ENCODE data around the gene CH25H. TPM values are rescaled to one million over a fixed set of nuclear protein-coding genes. Genes with fewer than 3 reads are reported as not detected.

Gene CH25H
- total and polyA plus RNA-seq, 10 of the 15 experiments (the other 5 are each of a cell fraction or from before 2014, with no cell fraction given), result not detected

DNA sequence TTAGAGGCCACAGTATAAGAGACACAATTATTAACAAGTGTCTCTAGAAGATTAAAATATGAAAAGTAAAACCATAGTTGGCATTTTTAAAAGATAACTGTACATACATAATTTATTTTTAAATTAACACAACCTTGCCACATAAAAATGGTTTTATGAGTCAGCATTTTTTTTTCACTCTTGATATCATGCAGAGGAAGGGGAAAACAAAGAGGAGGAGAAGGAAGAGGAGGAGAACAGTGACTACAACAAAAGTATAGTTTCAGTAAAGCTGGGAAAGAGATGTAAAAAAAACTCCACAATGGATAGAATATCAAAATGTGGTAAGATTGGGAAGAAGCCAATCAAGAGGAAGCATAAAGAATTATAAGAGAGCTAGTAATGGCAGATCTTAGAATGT is 34.0 kb downstream of the CH25H start:
- Histone ChIP-seq H3K27me3 (replicated peaks in 1 of 2; ENCODE audit: control insufficient read depth in 2 of 2, insufficient read depth in 2 of 2, low read length in 1 of 2) (peaks cover 2 to 5% of the 10 kb centered on the region in 2 experiments; a peak in 2 of 4 replicates), H3K36me3 (ENCODE audit: control insufficient read depth in 2 of 2, insufficient read depth in 2 of 2, low read length in 1 of 2) (no peaks in the 10 kb centered on the region), H3K4me2 (ENCODE audit: control insufficient read depth, insufficient read depth) (no peak overlapping the region), H3K27ac (ENCODE audit: control insufficient read depth, insufficient read depth) (no peak overlapping the region), H2AFZ (ENCODE audit: control insufficient read depth, low read depth, low read length) (no peak overlapping the region), H3K9me3 (replicated peaks; ENCODE audit: control insufficient read depth, insufficient read depth, low read length) (no peaks in the 10 kb centered on the region), H3K9ac (ENCODE audit: control insufficient read depth, insufficient read depth, low read length) (no peak overlapping the region), H3K79me2 (ENCODE audit: control insufficient read depth, insufficient read depth, low read length) (no peaks in the 10 kb centered on the region), H3K4me1 (ENCODE audit: control insufficient read depth, insufficient read depth, low read length) (no peaks in the 10 kb centered on the region), H3K4me3 (no peak overlapping the region), H4K20me1 (ENCODE audit: control insufficient read depth, insufficient read depth) (no peaks in the 10 kb centered on the region)
- ATAC-seq (no peak), DNase-seq (ENCODE audit: low read depth, low spot score) (no peak), FAIRE-seq (no peak)
- no TSS peak for BruUV-seq (replicated peaks)
- POLR2A ChIA-PET, result no interaction called here
- SMC1A ChIA-PET (ENCODE audit: uncharacterized antibody, unreplicated experiment), result interaction anchor here (1.5 kb wide), 1 partner anchor 236 kb away, joined by 5 read pairs; no protein-coding TSS in a partner anchor
- intact Hi-C loops (cut with micrococcal nuclease; ENCODE audit: unreplicated experiment), result no loop called here
- RAD21 ChIA-PET (ENCODE audit: unreplicated experiment), result no interaction called here
- TF ChIP-seq ZNF622 (IDR thresholded peaks at IDR 0.05), result no peak
- no peak for TF ChIP-seq BMI1 (IDR thresholded peaks at IDR 0.05; ENCODE audit: borderline replicate concordance)
- no peak for TF ChIP-seq FOS (IDR thresholded peaks at IDR 0.05; ENCODE audit: borderline replicate concordance, extremely low read depth, insufficient read length)
- TF ChIP-seq CBFB (IDR thresholded peaks at IDR 0.05; ENCODE audit: low read depth), result no peak
- in situ Hi-C loops (cut with MboI), result no loop called here
- CTCF ChIA-PET, result interaction anchor here (0.6 to 1.0 kb wide), 2 partner anchors 33 to 42 kb away, joined by 3 read pairs; no protein-coding TSS in a partner anchor

DNA sequence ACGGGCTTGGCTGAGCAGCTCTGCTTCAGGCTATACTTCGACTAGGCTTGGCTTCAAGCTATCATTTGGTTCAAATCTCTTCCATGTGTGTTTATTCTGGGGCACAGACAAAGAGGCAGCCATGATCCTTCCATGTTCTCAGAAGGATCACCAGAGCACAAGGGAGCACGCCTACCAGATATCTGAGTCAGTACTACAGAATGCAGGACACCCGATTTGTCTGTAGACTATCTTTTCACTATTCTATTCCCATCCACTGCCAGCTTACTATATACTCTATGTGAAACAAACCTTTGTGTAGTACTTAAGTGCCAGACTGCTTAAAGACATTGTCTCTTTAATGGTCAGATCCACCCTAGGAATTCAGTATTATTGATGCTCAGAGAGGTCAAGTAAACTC is 35.1 kb downstream of the CH25H start:
- CTCF ChIA-PET, result no interaction called here
- no peak for TF ChIP-seq TBL1XR1 (IDR thresholded peaks at IDR 0.05; ENCODE audit: low read depth, low read length)
- TF ChIP-seq CBX3 (IDR thresholded peaks at IDR 0.05; ENCODE audit: borderline replicate concordance, low read depth), result no peak
- TF ChIP-seq SRF (IDR thresholded peaks at IDR 0.05; ENCODE audit: low read depth in 2 of 2, low read length in 2 of 2), result no peak
- TF ChIP-seq POLR2AphosphoS2 (IDR thresholded peaks at IDR 0.05; ENCODE audit: low read depth, low read length), result no peak
- TF ChIP-seq CBX5 (IDR thresholded peaks at IDR 0.05; ENCODE audit: low read depth), result no peak
- no peak for TF ChIP-seq NR2F1 (conservative IDR thresholded peaks at IDR 0.05)
- TF ChIP-seq ZBTB33 (IDR thresholded peaks at IDR 0.05), result no peak
- TF ChIP-seq IRF4 (IDR thresholded peaks at IDR 0.05; ENCODE audit: low read depth, low read length), result no peak
- TF ChIP-seq KDM1A (IDR thresholded peaks at IDR 0.05; ENCODE audit: borderline replicate concordance), result no peak
- TF ChIP-seq HDGF (IDR thresholded peaks at IDR 0.05), result no peak
- TF ChIP-seq ZBED1 (IDR thresholded peaks at IDR 0.05; ENCODE audit: borderline replicate concordance), result no peak
- TF ChIP-seq FOXM1 (IDR thresholded peaks at IDR 0.05; ENCODE audit: low read depth, low read length), result no peak
- TF ChIP-seq EP300 (IDR thresholded peaks at IDR 0.05; ENCODE audit: borderline replicate concordance in 1 of 2, control insufficient read depth in 1 of 2, low read depth in 2 of 2, low read length in 2 of 2), result no peak
- TF ChIP-seq, protein P1, sequence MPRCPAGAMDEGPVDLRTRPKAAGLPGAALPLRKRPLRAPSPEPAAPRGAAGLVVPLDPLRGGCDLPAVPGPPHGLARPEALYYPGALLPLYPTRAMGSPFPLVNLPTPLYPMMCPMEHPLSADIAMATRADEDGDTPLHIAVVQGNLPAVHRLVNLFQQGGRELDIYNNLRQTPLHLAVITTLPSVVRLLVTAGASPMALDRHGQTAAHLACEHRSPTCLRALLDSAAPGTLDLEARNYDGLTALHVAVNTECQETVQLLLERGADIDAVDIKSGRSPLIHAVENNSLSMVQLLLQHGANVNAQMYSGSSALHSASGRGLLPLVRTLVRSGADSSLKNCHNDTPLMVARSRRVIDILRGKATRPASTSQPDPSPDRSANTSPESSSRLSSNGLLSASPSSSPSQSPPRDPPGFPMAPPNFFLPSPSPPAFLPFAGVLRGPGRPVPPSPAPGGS (IDR thresholded peaks at IDR 0.05; ENCODE audit: borderline replicate concordance, insufficient read depth, low read depth, low read length, poor library complexity, severe bottlenecking), result no peak

More for the DNA sequence above, 35.1 kb downstream of the CH25H start:
- intact Hi-C loops (cut with micrococcal nuclease; ENCODE audit: unreplicated experiment), result no loop called here
- ATAC-seq (no peak), FAIRE-seq (no peak), DNase-seq (ENCODE audit: low read depth, low spot score) (no peak)
- SMC1A ChIA-PET (ENCODE audit: uncharacterized antibody, unreplicated experiment), result interaction anchor here (1.5 kb wide), 1 partner anchor 235 kb away, joined by 5 read pairs; no protein-coding TSS in a partner anchor
- Histone ChIP-seq H3K4me2 (ENCODE audit: control insufficient read depth, insufficient read depth) (no peak overlapping the region), H2AFZ (ENCODE audit: control insufficient read depth, low read depth, low read length) (no peak overlapping the region), H3K4me1 (ENCODE audit: control insufficient read depth, insufficient read depth, low read length) (no peaks in the 10 kb centered on the region), H3K79me2 (ENCODE audit: control insufficient read depth, insufficient read depth, low read length) (no peaks in the 10 kb centered on the region), H3K27ac (ENCODE audit: control insufficient read depth, insufficient read depth) (no peak overlapping the region), H4K20me1 (ENCODE audit: control insufficient read depth, insufficient read depth) (no peaks in the 10 kb centered on the region), H3K9me3 (replicated peaks; ENCODE audit: control insufficient read depth, insufficient read depth, low read length) (no peaks in the 10 kb centered on the region), H3K9ac (ENCODE audit: control insufficient read depth, insufficient read depth, low read length) (no peak overlapping the region), H3K36me3 (ENCODE audit: control insufficient read depth in 2 of 2, insufficient read depth in 2 of 2, low read length in 1 of 2) (no peaks in the 10 kb centered on the region), H3K4me3 (no peak overlapping the region), H3K27me3 (replicated peaks in 1 of 2; ENCODE audit: control insufficient read depth in 2 of 2, insufficient read depth in 2 of 2, low read length in 1 of 2) (no peaks in the 10 kb centered on the region; a peak in 1 of 4 replicates)
- in situ Hi-C loops (cut with MboI), result no loop called here
- BruUV-seq (replicated peaks), result no TSS peak
- WGBS (ENCODE audit: insufficient coverage, insufficient replicate concordance, low lambda C conversion rate, missing lambda C conversion rate), result 72% methylated on average over 4 of the region's 4 CpGs
- RAD21 ChIA-PET (ENCODE audit: unreplicated experiment), result no interaction called here
- POLR2A ChIA-PET, result no interaction called here
